HepG2 (cell line): ENCODE data around the gene TOM1L2. TPM values are rescaled to one million over a fixed set of nuclear protein-coding genes. Genes with fewer than 3 reads are reported as not detected.

Source experiments
- ATF1 ChIP-seq: IDR thresholded peaks from 2 replicates; pipeline ENCODE4 v1.6.1; 2016; ENCODE audit warnings: mild to moderate bottlenecking, control low read depth
- CBFB ChIP-seq: sonication (generic); formaldehyde crosslinking; IDR thresholded peaks from 2 replicates; pipeline ENCODE4 v1.4.0; 2020; ENCODE audit warnings: missing genetic modification reagents
- CBX5 ChIP-seq: sonication (generic); formaldehyde crosslinking; IDR thresholded peaks from 2 replicates; pipeline ENCODE4 v1.4.0; 2020; ENCODE audit warnings: missing genetic modification reagents, borderline replicate concordance
- CREB1 ChIP-seq, 2 experiments: fragments of 450-650 bp in 1 of 2; IDR thresholded peaks; 2 replicates each; pipeline ENCODE4 v1.6.1; 2016 to 2017; ENCODE audit warnings: control low read depth in 1 of 2, mild to moderate bottlenecking in 1 of 2, missing compliant biosample characterization in 1 of 2, missing genetic modification characterization in 1 of 2
- ERF ChIP-seq: IDR thresholded peaks from 2 replicates; pipeline ENCODE4 v1.6.1; 2018; ENCODE audit warnings: missing biosample characterization, missing genetic modification reagents
- FOXO1 ChIP-seq: sonication (generic); formaldehyde crosslinking; IDR thresholded peaks from 2 replicates; pipeline ENCODE4 v1.4.0; 2020; ENCODE audit warnings: missing genetic modification reagents
- GATAD2A ChIP-seq: IDR thresholded peaks from 2 replicates; pipeline ENCODE4 v1.6.1; 2016
- KLF16 ChIP-seq, 2 experiments: sonication (generic) in 1 of 2; formaldehyde crosslinking in 1 of 2; IDR thresholded peaks; 2 replicates each; pipeline versions ENCODE4 v1.6.1 to v1.8.0; 2016 to 2023; ENCODE audit warnings: missing genetic modification reagents in 2 of 2, missing compliant biosample characterization in 1 of 2
- MIER3 ChIP-seq: IDR thresholded peaks from 2 replicates; pipeline ENCODE4 v1.6.1; 2016; ENCODE audit warnings: missing compliant biosample characterization, borderline replicate concordance
- NFKBIZ ChIP-seq: IDR thresholded peaks from 2 replicates; pipeline ENCODE4 v1.6.1; 2018; ENCODE audit warnings: missing genetic modification reagents, missing compliant biosample characterization
- RAD51 ChIP-seq: fragments of 450-650 bp; IDR thresholded peaks from 2 replicates; pipeline ENCODE4 v1.6.1; 2016; ENCODE audit warnings: borderline replicate concordance
- SALL1 ChIP-seq: sonication (generic); formaldehyde crosslinking; IDR thresholded peaks from 2 replicates; pipeline ENCODE4 v1.8.0; 2022; ENCODE audit warnings: mild to moderate bottlenecking, missing genetic modification reagents
- SOX5 ChIP-seq: IDR thresholded peaks from 2 replicates; pipeline ENCODE4 v1.6.1; 2016; ENCODE audit warnings: borderline replicate concordance
- TBX2 ChIP-seq: sonication (generic); formaldehyde crosslinking; IDR thresholded peaks from 2 replicates; pipeline ENCODE4 v1.5.0; 2020; ENCODE audit warnings: missing genetic modification reagents, mild to moderate bottlenecking, borderline replicate concordance
- TFE3 ChIP-seq: IDR thresholded peaks from 2 replicates; pipeline ENCODE4 v1.6.1; 2016
- THAP11 ChIP-seq: IDR thresholded peaks from 2 replicates; pipeline ENCODE4 v1.6.1; 2016; ENCODE audit warnings: missing biosample characterization, missing genetic modification reagents
- ZBTB7B ChIP-seq: sonication (generic); formaldehyde crosslinking; IDR thresholded peaks from 2 replicates; pipeline ENCODE4 v1.4.0; 2020; ENCODE audit warnings: missing genetic modification reagents
- ZFY ChIP-seq: sonication (generic); formaldehyde crosslinking; IDR thresholded peaks from 2 replicates; pipeline ENCODE4 v1.4.0; 2020; ENCODE audit warnings: missing genetic modification reagents
- ZNF143 ChIP-seq: sonication (generic); formaldehyde crosslinking; IDR thresholded peaks from 2 replicates; pipeline ENCODE4 v1.4.0; 2020; ENCODE audit warnings: missing genetic modification reagents
- ZNF224 ChIP-seq: sonication (generic); formaldehyde crosslinking; IDR thresholded peaks from 2 replicates; pipeline ENCODE4 v1.5.0; 2020; ENCODE audit warnings: mild to moderate bottlenecking, missing genetic modification reagents
- ZNF230 ChIP-seq: sonication (generic); formaldehyde crosslinking; IDR thresholded peaks from 2 replicates; pipeline ENCODE4 v1.4.0; 2020; ENCODE audit warnings: mild to moderate bottlenecking, missing genetic modification reagents
- ZNF431 ChIP-seq: sonication (generic); formaldehyde crosslinking; IDR thresholded peaks from 2 replicates; pipeline ENCODE4 v1.9.0; 2022; ENCODE audit warnings: missing genetic modification reagents, low read depth, mild to moderate bottlenecking, borderline replicate concordance
- ZNF768 ChIP-seq: sonication (generic); formaldehyde crosslinking; IDR thresholded peaks from 2 replicates; pipeline ENCODE4 v1.4.0; 2020; ENCODE audit warnings: missing genetic modification reagents
- ZNF788 ChIP-seq: sonication (generic); formaldehyde crosslinking; IDR thresholded peaks from 2 replicates; pipeline ENCODE4 v1.5.0; 2020; ENCODE audit warnings: mild to moderate bottlenecking, missing genetic modification reagents, borderline replicate concordance
- polyA plus RNA-seq, 8 experiments: library from polyadenylated mRNA; depleted of rRNA in 3 of 8; stranded (reverse) in 7 of 8; unstranded in 1 of 8; fragments of >200 nt; fragmentation: Illumina TruSeq in 4 of 8; extraction: Trizol in 4 of 8; gene quantifications; 2 replicates each; pipeline versions ENCODE4 v1.2.1 to v1.2.3, GENCODE V29; 2011 to 2016; ENCODE audit warnings: low read depth in 4 of 8, missing spikeins in 1 of 8, mixed read lengths in 1 of 8; ENCODE audit not compliant: insufficient read depth in 1 of 8
- total RNA-seq, 5 experiments: library from RNA; depleted of rRNA; stranded (reverse); fragments of >200 nt; fragmentation: Illumina TruSeq; extraction: Trizol; gene quantifications; 2 replicates each; pipeline ENCODE4 v1.2.3, GENCODE V29; 2016; ENCODE audit warnings: low read depth in 1 of 5
- TF ChIP-seq, protein P1 (sequence below): IDR thresholded peaks from 2 replicates; pipeline ENCODE4 v1.4.0; 2020; ENCODE audit warnings: mild to moderate bottlenecking, missing genetic modification reagents

TOM1L2 gene
- total and polyA plus RNA-seq, 2 of the 13 experiments (the other 11 are each of a cell fraction or from before 2014, with no cell fraction given) = 4.7 to 7.4 TPM

GRCh38 chr17:17849147-17849820 is 122.9 kb downstream of the TOM1L2 start (continued):
- TF ChIP-seq ATF1 (CRISPR knock-in tag) (no peak), ERF (peak; percentile 64; the same call in 1 of the 2 replicates), TBX2 (peak; percentile 64; the same call in 1 of the 2 replicates), CBX5 (CRISPR knock-in tag) (peak; percentile 25; the same call in 1 of the 2 replicates), ZNF230 (peak; percentile 40; the same call in 1 of the 2 replicates), MIER3 (CRISPR knock-in tag) (peak; percentile 23; the same call in 1 of the 2 replicates), ZNF768 (CRISPR knock-in tag) (peak; percentile 65), ZNF143 (CRISPR knock-in tag) (peak; percentile 76), FOXO1 (CRISPR knock-in tag) (peak; percentile 74), CREB1 (IDR thresholded peaks at IDR 0.05) (no peak), CREB1 (CRISPR knock-in tag; IDR thresholded peaks at IDR 0.05) (no peak), KLF16 (CRISPR knock-in tag; IDR thresholded peaks at IDR 0.05) (peak in 1 of 2 experiments; percentile 49; a peak in 1 of 4 replicates), NFKBIZ (CRISPR knock-in tag) (0 out of 2 replicates have a peak, but pooled peaks have one; percentile 68), TFE3 (CRISPR knock-in tag) (peak; percentile 86), SOX5 (CRISPR knock-in tag) (peak; percentile 56; the same call in 1 of the 2 replicates), ZNF788 (CRISPR knock-in tag) (0 out of 2 replicates have a peak, but pooled peaks have one; percentile 30), THAP11 (CRISPR knock-in tag) (0 out of 2 replicates have a peak, but pooled peaks have one; percentile 17), SALL1 (peak; percentile 54), GATAD2A (CRISPR knock-in tag) (peak; percentile 70), CBFB (CRISPR knock-in tag) (0 out of 2 replicates have a peak, but pooled peaks have one; percentile 64), ZNF431 (CRISPR knock-in tag) (no peak), ZNF224 (CRISPR knock-in tag) (0 out of 2 replicates have a peak, but pooled peaks have one; percentile 9), RAD51 (peak; percentile 55; the same call in 1 of the 2 replicates), ZBTB7B (CRISPR knock-in tag) (peak; percentile 60; the same call in 1 of the 2 replicates), ZFY (CRISPR knock-in tag) (peak; percentile 53; the same call in 1 of the 2 replicates)
- TF ChIP-seq, protein P1, sequence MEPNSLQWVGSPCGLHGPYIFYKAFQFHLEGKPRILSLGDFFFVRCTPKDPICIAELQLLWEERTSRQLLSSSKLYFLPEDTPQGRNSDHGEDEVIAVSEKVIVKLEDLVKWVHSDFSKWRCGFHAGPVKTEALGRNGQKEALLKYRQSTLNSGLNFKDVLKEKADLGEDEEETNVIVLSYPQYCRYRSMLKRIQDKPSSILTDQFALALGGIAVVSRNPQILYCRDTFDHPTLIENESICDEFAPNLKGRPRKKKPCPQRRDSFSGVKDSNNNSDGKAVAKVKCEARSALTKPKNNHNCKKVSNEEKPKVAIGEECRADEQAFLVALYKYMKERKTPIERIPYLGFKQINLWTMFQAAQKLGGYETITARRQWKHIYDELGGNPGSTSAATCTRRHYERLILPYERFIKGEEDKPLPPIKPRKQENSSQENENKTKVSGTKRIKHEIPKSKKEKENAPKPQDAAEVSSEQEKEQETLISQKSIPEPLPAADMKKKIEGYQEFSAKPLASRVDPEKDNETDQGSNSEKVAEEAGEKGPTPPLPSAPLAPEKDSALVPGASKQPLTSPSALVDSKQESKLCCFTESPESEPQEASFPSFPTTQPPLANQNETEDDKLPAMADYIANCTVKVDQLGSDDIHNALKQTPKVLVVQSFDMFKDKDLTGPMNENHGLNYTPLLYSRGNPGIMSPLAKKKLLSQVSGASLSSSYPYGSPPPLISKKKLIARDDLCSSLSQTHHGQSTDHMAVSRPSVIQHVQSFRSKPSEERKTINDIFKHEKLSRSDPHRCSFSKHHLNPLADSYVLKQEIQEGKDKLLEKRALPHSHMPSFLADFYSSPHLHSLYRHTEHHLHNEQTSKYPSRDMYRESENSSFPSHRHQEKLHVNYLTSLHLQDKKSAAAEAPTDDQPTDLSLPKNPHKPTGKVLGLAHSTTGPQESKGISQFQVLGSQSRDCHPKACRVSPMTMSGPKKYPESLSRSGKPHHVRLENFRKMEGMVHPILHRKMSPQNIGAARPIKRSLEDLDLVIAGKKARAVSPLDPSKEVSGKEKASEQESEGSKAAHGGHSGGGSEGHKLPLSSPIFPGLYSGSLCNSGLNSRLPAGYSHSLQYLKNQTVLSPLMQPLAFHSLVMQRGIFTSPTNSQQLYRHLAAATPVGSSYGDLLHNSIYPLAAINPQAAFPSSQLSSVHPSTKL (CRISPR knock-in tag) = peak; percentile 59
